H1 (cell line): ENCODE results near the gene GNAI2. TPM values are rescaled to one million over a fixed set of nuclear protein-coding genes. Genes with fewer than 3 reads are reported as not detected.

Source experiments
- CTCF ChIA-PET: fragments of 300-600 bp; sonication (Branson Sonifier 250); formaldehyde crosslinking; loops from one replicate; lab custom pipeline; 2021; ENCODE audit not compliant: partially characterized antibody; lab: Charles Lee
- POLR2A ChIA-PET: fragments of 300-600 bp; sonication (Branson Sonifier 250); formaldehyde crosslinking; loops from one replicate; lab custom pipeline; 2021; ENCODE audit warnings: inconsistent platforms; ENCODE audit not compliant: partially characterized antibody; lab: Charles Lee
- DNase-seq, 2 experiments: peaks; one replicate each; pipeline versions ENCODE4 v3.0.0 to v3.0.0-alpha.2; 2010 to 2022; ENCODE audit warnings: low spot score in 2 of 2, low read depth in 1 of 2, mixed read lengths in 1 of 2
- FAIRE-seq: peaks from 2 replicates; lab custom pipeline; 2011; peaks lifted over from hg19 to GRCh38; lab: Jason Lieb, UNC
- H2AFZ ChIP-seq: 2 replicates; pipeline ENCODE4 v1.8.1; 2012; ENCODE audit warnings: low read length, inconsistent platforms
- H2AK5ac ChIP-seq: 2 replicates; pipeline ENCODE4 v1.6.1; 2013; ENCODE audit warnings: low read depth, low read length
- H2BK120ac ChIP-seq: replicated peaks from 2 replicates; pipeline ENCODE3; 2013; ENCODE audit warnings: low read depth, low read length, inconsistent platforms
- H2BK12ac ChIP-seq: 2 replicates; pipeline ENCODE4 v1.6.1; 2013; ENCODE audit warnings: low read depth, low read length
- H2BK15ac ChIP-seq: 2 replicates; pipeline ENCODE4 v1.6.1; 2013; ENCODE audit warnings: low read length
- H2BK20ac ChIP-seq: 2 replicates; pipeline ENCODE4 v1.6.1; 2013; ENCODE audit warnings: low read length
- H2BK5ac ChIP-seq: 2 replicates; pipeline ENCODE4 v1.6.1; 2013; ENCODE audit warnings: low read depth, low read length
- H3K14ac ChIP-seq: 2 replicates; pipeline ENCODE4 v1.6.1; 2013; ENCODE audit warnings: inconsistent platforms; ENCODE audit not compliant: insufficient read length
- H3K18ac ChIP-seq: 2 replicates; pipeline ENCODE4 v1.6.1; 2013; ENCODE audit warnings: low read length; ENCODE audit errors: extremely low read depth
- H3K23ac ChIP-seq: 2 replicates; pipeline ENCODE4 v1.6.1; 2013; ENCODE audit warnings: inconsistent platforms; ENCODE audit not compliant: insufficient read length
- H3K23me2 ChIP-seq: 2 replicates; pipeline ENCODE4 v1.6.1; 2013; ENCODE audit warnings: low read depth, low read length
- H3K27ac ChIP-seq: 2 replicates; pipeline ENCODE4 v1.6.1; 2011; ENCODE audit warnings: low read depth, low read length, inconsistent platforms
- H3K27me3 ChIP-seq, 4 experiments: replicated peaks in 1 of 4; 1 replicate in 1 of 4; 2 replicates in 3 of 4; pipeline versions ENCODE4 v1.6.1 to v1.8.1; 2011 to 2013; ENCODE audit warnings: low read length in 3 of 4, mild to moderate bottlenecking in 3 of 4, inconsistent platforms in 2 of 4, mixed read lengths in 2 of 4, moderate library complexity in 1 of 4; ENCODE audit not compliant: control insufficient read depth in 3 of 4, insufficient read depth in 3 of 4; ENCODE audit errors: extremely low read depth in 1 of 4
- H3K36me3 ChIP-seq, 4 experiments: 2 replicates each; pipeline versions ENCODE4 v1.6.1 to v1.8.1; 2011 to 2013; ENCODE audit warnings: mild to moderate bottlenecking in 4 of 4, low read length in 3 of 4, moderate library complexity in 2 of 4, control low read depth in 1 of 4, inconsistent platforms in 1 of 4; ENCODE audit not compliant: insufficient read depth in 4 of 4, control insufficient read depth in 2 of 4
- H3K4ac ChIP-seq: replicated peaks from 2 replicates; pipeline ENCODE3; 2013; ENCODE audit warnings: low read length, low read depth, mixed read lengths, inconsistent platforms; ENCODE audit not compliant: insufficient read length
- H3K4me1 ChIP-seq, 4 experiments: replicated peaks in 1 of 4; 1 replicate in 1 of 4; 2 replicates in 3 of 4; pipeline versions ENCODE4 v1.6.1 to v1.8.1; 2011 to 2013; ENCODE audit warnings: low read length in 3 of 4, inconsistent platforms in 2 of 4, mixed read lengths in 1 of 4; ENCODE audit not compliant: insufficient read depth in 4 of 4, control insufficient read depth in 3 of 4
- H3K4me2 ChIP-seq, 2 experiments: 2 replicates each; pipeline versions ENCODE4 v1.6.1 to v1.8.1; 2011 to 2013; ENCODE audit warnings: low read depth in 2 of 2, low read length in 2 of 2, control low read depth in 1 of 2, inconsistent platforms in 1 of 2, mild to moderate bottlenecking in 1 of 2; ENCODE audit not compliant: insufficient read depth in 1 of 2
- H3K4me3 ChIP-seq, 4 experiments: fragments of 200-600, 300-600 bp in 1 of 4; sonication (generic), shearing (Covaris generic), sonication (Bioruptor Twin) in 1 of 4; 2 replicates each; pipeline versions ENCODE4 v1.5.1 to v1.8.1; 2011 to 2016; ENCODE audit warnings: low read length in 4 of 4, low read depth in 3 of 4, control low read depth in 2 of 4, inconsistent platforms in 2 of 4, mild to moderate bottlenecking in 2 of 4, mixed read lengths in 1 of 4, moderate library complexity in 1 of 4; ENCODE audit not compliant: insufficient read depth in 2 of 4; ENCODE audit errors: extremely low read depth in 1 of 4
- H3K56ac ChIP-seq: replicated peaks from 2 replicates; pipeline ENCODE3; 2013; ENCODE audit warnings: low read depth, mild to moderate bottlenecking, mixed read lengths, low read length, inconsistent platforms; ENCODE audit not compliant: insufficient read length
- H3K79me1 ChIP-seq: 2 replicates; pipeline ENCODE4 v1.6.1; 2013; ENCODE audit warnings: low read depth, low read length, control low read depth
- H3K79me2 ChIP-seq, 2 experiments: 2 replicates each; pipeline versions ENCODE4 v1.6.1 to v1.8.1; 2012 to 2013; ENCODE audit warnings: low read length in 2 of 2, mild to moderate bottlenecking in 2 of 2, inconsistent platforms in 1 of 2; ENCODE audit not compliant: insufficient read depth in 2 of 2, control insufficient read depth in 1 of 2
- H3K9ac ChIP-seq, 4 experiments: replicated peaks in 1 of 4; 1 replicate in 1 of 4; 2 replicates in 3 of 4; pipeline versions ENCODE4 v1.6.1 to v1.8.1; 2011 to 2013; ENCODE audit warnings: low read depth in 3 of 4, low read length in 3 of 4, control low read depth in 2 of 4, mild to moderate bottlenecking in 2 of 4, moderate library complexity in 2 of 4, inconsistent platforms in 1 of 4; ENCODE audit errors: extremely low read depth in 1 of 4
- H3K9me3 ChIP-seq, 2 experiments: 2 replicates each; pipeline versions ENCODE4 v1.6.1 to v1.8.1; 2012 to 2013; ENCODE audit warnings: mild to moderate bottlenecking in 2 of 2, moderate library complexity in 2 of 2, control low read depth in 1 of 2, inconsistent platforms in 1 of 2, low read depth in 1 of 2, low read length in 1 of 2, mixed read lengths in 1 of 2; ENCODE audit not compliant: insufficient read depth in 2 of 2
- H4K20me1 ChIP-seq, 2 experiments: replicated peaks in 1 of 2; 2 replicates each; pipeline versions ENCODE3 to v1.8.1; 2011 to 2013; ENCODE audit warnings: inconsistent platforms in 2 of 2, low read length in 2 of 2, mild to moderate bottlenecking in 1 of 2; ENCODE audit not compliant: insufficient read depth in 2 of 2, control insufficient read depth in 1 of 2
- H4K5ac ChIP-seq: 2 replicates; pipeline ENCODE4 v1.6.1; 2013; ENCODE audit warnings: low read length, low read depth, mixed read lengths, inconsistent platforms; ENCODE audit not compliant: insufficient read length
- H4K8ac ChIP-seq: 2 replicates; pipeline ENCODE4 v1.8.0; 2013; ENCODE audit warnings: mild to moderate bottlenecking, moderate library complexity, low read length, inconsistent platforms; ENCODE audit not compliant: insufficient read depth; ENCODE audit errors: extremely low read depth
- H4K91ac ChIP-seq: replicated peaks from 2 replicates; pipeline ENCODE3; 2013; ENCODE audit warnings: low read length, mixed read lengths, inconsistent platforms; ENCODE audit not compliant: insufficient read length
- ASH2L ChIP-seq: fragments of 200-600, 300-600 bp; sonication (generic); IDR thresholded peaks from one replicate; pipeline ENCODE4 v1.7.1; 2017; ENCODE audit warnings: low read length
- CBX5 ChIP-seq: fragments of 300-800, 300-1000 bp; sonication (generic); IDR thresholded peaks from 2 replicates; pipeline ENCODE4 v1.7.1; 2016; ENCODE audit warnings: antibody characterized with exemption, low read length, low read depth
- CTBP2 ChIP-seq: IDR thresholded peaks from 2 replicates; pipeline ENCODE4 v1.7.0; 2011; ENCODE audit warnings: borderline replicate concordance, mild to moderate bottlenecking, moderate library complexity, mixed read lengths, low read length; ENCODE audit not compliant: insufficient read depth, insufficient read length
- EZH2 ChIP-seq: fragments of 200-600 bp; sonication (generic); IDR thresholded peaks from 2 replicates; pipeline ENCODE4 v1.7.1; 2012; ENCODE audit warnings: low read depth, mild to moderate bottlenecking, moderate library complexity, low read length, inconsistent platforms; ENCODE audit not compliant: severe bottlenecking
- KDM1A ChIP-seq: fragments of 200-600, 300-600 bp; sonication (generic); IDR thresholded peaks from 2 replicates; pipeline ENCODE4 v1.7.1; 2016; ENCODE audit warnings: mild to moderate bottlenecking, low read length, borderline replicate concordance
- KDM5A ChIP-seq: fragments of 200-600 bp; IDR thresholded peaks from 2 replicates; pipeline ENCODE4 v1.7.1; 2012; ENCODE audit warnings: mild to moderate bottlenecking, low read length, inconsistent platforms, mixed read lengths
- NANOG ChIP-seq: IDR thresholded peaks from 2 replicates; pipeline ENCODE4 v1.6.1; 2011; ENCODE audit warnings: low read length, low read depth, mild to moderate bottlenecking, inconsistent platforms; ENCODE audit not compliant: insufficient read depth, poor library complexity, severe bottlenecking
- SP1 ChIP-seq: IDR thresholded peaks from 2 replicates; pipeline ENCODE4 v1.6.1; 2011; ENCODE audit warnings: low read depth, low read length
- SUZ12 ChIP-seq: fragments of 200-600 bp; sonication (generic); IDR thresholded peaks from 2 replicates; pipeline ENCODE4 v1.6.1; 2012; ENCODE audit warnings: mild to moderate bottlenecking, inconsistent platforms, low read length, moderate library complexity, mixed read lengths
- TAF7 ChIP-seq: optimal IDR thresholded peaks from 2 replicates; pipeline ENCODE3; 2011; ENCODE audit warnings: low read depth, mild to moderate bottlenecking, inconsistent platforms, low read length, moderate library complexity, borderline replicate concordance
- YY1 ChIP-seq: IDR thresholded peaks from 2 replicates; pipeline ENCODE4 v1.6.1; 2011; ENCODE audit warnings: low read depth, mild to moderate bottlenecking, low read length
- WGBS, 2 experiments: shearing (Covaris generic) in 1 of 2; methylation state at CpG; one replicate each; pipeline versions ENCODE4 v1.1.6 to v1.1.7; 2013 to 2015; ENCODE audit warnings: low lambda C conversion rate in 2 of 2, mixed read lengths in 2 of 2, inconsistent platforms in 1 of 2, low coverage in 1 of 2, missing lambda C conversion rate in 1 of 2; ENCODE audit not compliant: insufficient replicate concordance in 2 of 2, insufficient coverage in 1 of 2, insufficient read length in 1 of 2; ENCODE audit errors: extremely low coverage in 1 of 2, missing lambda C conversion rate in 1 of 2; 5-methylcytosine and 5-hydroxymethylcytosine counted together
- polyA plus RNA-seq, 7 experiments: library from polyadenylated mRNA; depleted of rRNA in 3 of 7; stranded (reverse) in 5 of 7; unstranded in 2 of 7; fragments of >200 nt in 5 of 7; fragments of 200-250 nt in 2 of 7; gene quantifications; 1 replicate in 5 of 7; 2 replicates in 1 of 7; 4 replicates in 1 of 7; pipeline versions ENCODE4 v1.2.1 to v1.2.3, GENCODE V29; 2011 to 2013; ENCODE audit warnings: missing spikeins in 2 of 7, mixed read lengths in 2 of 7
- total RNA-seq: library from RNA; stranded (reverse); fragmentation: NEBNext Ultra II Directional; extraction: Animal tissue kit (Norgen Biotek cat#: 25700); gene quantifications from 2 replicates; pipeline ENCODE4 v1.2.1, GENCODE V29; 2021

The GNAI2 gene
- total and polyA plus RNA-seq, 2 of the 8 experiments (the other 6 are each of a cell fraction or from before 2014, with no cell fraction given) = 168 to 539 TPM

- DNase-seq = peak in 1 of 2 experiments; percentile 48
- POLR2A ChIA-PET = interaction anchor here (0.7 to 3.4 kb wide), 3 partner anchors 14 to 52 kb away, joined by 3 to 14 read pairs (median 4); no protein-coding TSS in a partner anchor
- Histone ChIP-seq H3K23ac (no peak overlapping the region), H4K8ac (peak overlapping the region; percentile 89), H3K27ac (peak overlapping the region; percentile 53), H2AK5ac (peak overlapping the region; percentile 54; the same call in 1 of the 2 replicates), H2BK120ac (peak overlapping the region; percentile 45), H3K4me1 (peaks cover 5 to 52% (median 45%) of the 10 kb centered on the region in 4 experiments), H2BK12ac (peak overlapping the region; percentile 53), H3K27me3 (no peaks in the 10 kb centered on the region), H3K4ac (peak overlapping the region; percentile 6), H3K9me3 (no peaks in the 10 kb centered on the region), H3K9ac (peak overlapping the region in 2 of 4 experiments; percentile 8 to 13; a peak in 2 of 7 replicates), H2BK20ac (peak overlapping the region; percentile 11; the same call in 1 of the 2 replicates), H4K20me1 (peaks cover 18 to 36% of the 10 kb centered on the region in 2 experiments), H3K36me3 (peaks cover 0 to 3% (median 2%) of the 10 kb centered on the region in 4 experiments; a peak in 2 of 8 replicates), H3K18ac (peak overlapping the region; percentile 92), H3K4me3 (peak overlapping the region in 1 of 4 experiments; percentile 27; a peak in 2 of 8 replicates), H2BK5ac (peak overlapping the region; percentile 74), H3K56ac (no peak overlapping the region), H3K23me2 (peaks cover 5% of the 10 kb centered on the region; the same call in 1 of the 2 replicates), H3K79me2 (peaks cover 22 to 91% of the 10 kb centered on the region in 2 experiments), H4K91ac (peak overlapping the region; percentile 29), H2BK15ac (peak overlapping the region; percentile 34; the same call in 1 of the 2 replicates), H3K14ac (no peak overlapping the region), H4K5ac (peak overlapping the region; percentile 73), H2AFZ (no peak overlapping the region), H3K79me1 (peaks cover 33% of the 10 kb centered on the region), H3K4me2 (peak overlapping the region; percentile 56 to 60; a peak in 3 of 4 replicates)
- CTCF ChIA-PET = interaction anchor here (0.9 to 53.5 kb wide), 5 partner anchors 14 to 124 kb away, joined by 3 to 2149 read pairs (median 121); partner anchors contain the start of genes GNAI2, GNAT1, LSMEM2 and SEMA3B
- WGBS, 2 experiments = 83% methylated on average over 16 of the region's 16 CpGs; no CpG with 5 or more reads in 1 of the 2 experiments
- FAIRE-seq = no peak
- TF ChIP-seq KDM1A (no peak), CBX5 (no peak), EZH2 (no peak), TAF7 (no peak), YY1 (no peak), KDM5A (no peak), CTBP2 (no peak), SUZ12 (no peak), ASH2L (no peak), SP1 (no peak), NANOG (no peak)
Observed at GRCh38 chr3:50245251-50245745, 9.3 kb downstream of the GNAI2 start.
